ENCODE measurements around the gene MRPS2. TPM values are rescaled to one million over a fixed set of nuclear protein-coding genes. Genes with fewer than 3 reads are reported as not detected.

MRPS2 gene
- total RNA-seq, 1 experiment from 2014 or later = 54.2 TPM

GRCh38 chr9:135480071-135480939 lies 20.2 kb upstream of the MRPS2 start:
- peak; percentile 26 for DNase-seq (ENCODE audit: low read depth)

- no peak for DNase-seq (ENCODE audit: low read depth)
Measured at GRCh38 chr9:135480940-135481310, 19.6 kb upstream of the MRPS2 start.

GRCh38 chr9:135482015-135482754 lies 18.3 kb upstream of the MRPS2 start:
- no peak for DNase-seq (ENCODE audit: low read depth)

- DNase-seq (ENCODE audit: low read depth) = no peak
Measured at GRCh38 chr9:135484460-135485277, 15.8 kb upstream of the MRPS2 start.

- no peak for DNase-seq (ENCODE audit: low read depth)
Measured at GRCh38 chr9:135485385-135485784, 15.1 kb upstream of the MRPS2 start.

GRCh38 chr9:135485832-135486231 lies 14.7 kb upstream of the MRPS2 start:
- DNase-seq (ENCODE audit: low read depth) = no peak

- DNase-seq (ENCODE audit: low read depth) = no peak
Measured at GRCh38 chr9:135486267-135487065, 14.0 kb upstream of the MRPS2 start.

- no peak for DNase-seq (ENCODE audit: low read depth)
Measured at GRCh38 chr9:135487281-135488012, 13.0 kb upstream of the MRPS2 start.

- DNase-seq (ENCODE audit: low read depth) = no peak
Measured at GRCh38 chr9:135488013-135488330, 12.5 kb upstream of the MRPS2 start.

GRCh38 chr9:135488527-135488926 lies 12.0 kb upstream of the MRPS2 start:
- no peak for DNase-seq (ENCODE audit: low read depth)

- DNase-seq (ENCODE audit: low read depth) = no peak
Measured at GRCh38 chr9:135489188-135489906, 11.1 kb upstream of the MRPS2 start.

GRCh38 chr9:135490166-135490870 lies 10.2 kb upstream of the MRPS2 start:
- DNase-seq (ENCODE audit: low read depth) = no peak

- no peak for DNase-seq (ENCODE audit: low read depth)
Measured at GRCh38 chr9:135490980-135491464, 9.5 kb upstream of the MRPS2 start.

- DNase-seq (ENCODE audit: low read depth) = no peak
Measured at GRCh38 chr9:135491764-135492163, 8.7 kb upstream of the MRPS2 start.

- DNase-seq (ENCODE audit: low read depth) = no peak
Measured at GRCh38 chr9:135492886-135493669, 7.4 kb upstream of the MRPS2 start.

GRCh38 chr9:135494791-135495559 lies 5.5 kb upstream of the MRPS2 start:
- DNase-seq (ENCODE audit: low read depth) = no peak

- DNase-seq (ENCODE audit: low read depth) = no peak
Measured at GRCh38 chr9:135498381-135499126, 1.9 kb upstream of the MRPS2 start.

All from LHCN-M2 (cell line).